Measurements from ENCODE around the gene SLC35F4. TPM values are rescaled to one million over a fixed set of nuclear protein-coding genes. Genes with fewer than 3 reads are reported as not detected.

Gene SLC35F4
- total and polyA plus RNA-seq, 2 of the 4 experiments (the other 2 are of a cell fraction): not detected

DNA sequence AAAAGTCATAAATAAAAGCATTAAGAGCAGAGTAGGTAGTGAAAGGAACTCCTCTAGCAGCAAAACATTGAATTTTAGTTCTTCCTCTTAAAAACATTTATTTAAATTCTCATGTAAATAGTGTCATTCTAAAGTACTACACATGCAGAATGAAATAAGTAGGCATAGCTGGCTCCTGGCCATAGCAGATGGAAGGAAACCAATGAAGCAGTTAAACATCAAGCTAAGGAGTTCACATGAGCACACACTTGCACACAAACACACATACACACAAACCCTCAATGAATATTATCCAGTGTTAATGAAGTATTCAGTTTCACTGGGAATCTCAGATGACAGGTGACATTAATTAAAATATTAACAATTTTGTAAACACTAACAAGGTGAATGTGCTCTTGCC is 69.3 kb downstream of the SLC35F4 start:
- Histone ChIP-seq H3K9me1 (ENCODE audit: insufficient read depth, low read length) (no peaks in the 10 kb centered on the region), H3K4me1 (ENCODE audit: control insufficient read depth, insufficient read depth, low read length) (no peaks in the 10 kb centered on the region), H3K4me3 (ENCODE audit: insufficient read depth, low read depth, low read length) (no peak overlapping the region), H2AFZ (replicated peaks; ENCODE audit: low read length, poor library complexity) (no peak overlapping the region), H2BK20ac (ENCODE audit: low read depth, low read length) (no peak overlapping the region), H3K23ac (ENCODE audit: low read depth, low read length) (no peak overlapping the region), H3K27me3 (ENCODE audit: control insufficient read depth, insufficient read depth, low read length) (no peaks in the 10 kb centered on the region), H3K27ac (ENCODE audit: insufficient read depth, low read length) (no peak overlapping the region), H3K56ac (ENCODE audit: extremely low read depth, insufficient read depth, low read length) (no peak overlapping the region), H4K20me1 (ENCODE audit: insufficient read depth, low read length) (no peaks in the 10 kb centered on the region), H2BK5ac (ENCODE audit: low read depth, low read length, poor library complexity, severe bottlenecking) (no peak overlapping the region), H2AK5ac (ENCODE audit: low read depth, low read length) (no peak overlapping the region), H3K79me1 (ENCODE audit: low read depth in 1 of 2, low read length in 2 of 2) (no peaks in the 10 kb centered on the region), H4K5ac (ENCODE audit: low read depth, low read length) (no peak overlapping the region), H3K14ac (replicated peaks; ENCODE audit: low read depth, low read length) (no peak overlapping the region), H3K18ac (ENCODE audit: low read depth, low read length) (no peak overlapping the region), H3K4ac (ENCODE audit: low read depth, low read length) (no peak overlapping the region), H3K9me3 (ENCODE audit: control insufficient read depth, insufficient read depth, low read length) (no peaks in the 10 kb centered on the region; the same call in 1 of the 2 replicates), H4K91ac (ENCODE audit: insufficient read depth, low read depth, low read length) (no peak overlapping the region), H3K36me3 (ENCODE audit: control insufficient read depth, insufficient read depth, low read length) (no peaks in the 10 kb centered on the region), H2BK15ac (ENCODE audit: low read depth, low read length) (no peak overlapping the region), H2BK120ac (ENCODE audit: low read depth, low read length) (no peak overlapping the region), H4K8ac (ENCODE audit: low read depth in 2 of 2, low read length in 2 of 2) (no peak overlapping the region), H3K4me2 (ENCODE audit: low read depth, low read length) (no peak overlapping the region), H2AK9ac (replicated peaks; ENCODE audit: low read depth, low read length, poor library complexity) (no peak overlapping the region), H3K9ac (ENCODE audit: low read depth, low read length) (no peak overlapping the region)
- ChIA-PET CTCF (no interaction called here), POLR2A (ENCODE audit: unreplicated experiment) (no interaction called here)
- DNase-seq (no peak), ATAC-seq (ENCODE audit: low read depth) (no peak)
- dilution Hi-C loops (cut with HindIII; ENCODE audit: low sequenced_read_pairs, unreplicated experiment) (no loop called here), in situ Hi-C loops (cut with MboI; ENCODE audit: low sequenced_read_pairs) (no loop called here), intact Hi-C loops (cut with micrococcal nuclease) (no loop called here)
- TF ChIP-seq CHD1 (IDR thresholded peaks at IDR 0.05; ENCODE audit: low read depth, low read length): no peak
- no peak for TF ChIP-seq MAFK (IDR thresholded peaks at IDR 0.05; ENCODE audit: low read depth, low read length)
- no TSS peak for BruUV-seq (replicated peaks)
